Anterior cingulate cortex (tissue), 58 donors: Measurements from ENCODE around the gene ATG2A.

Experiments
- DNase-seq, 58 donors: peaks; one replicate each; lab custom pipeline; 2025; lab: John Stamatoyannopoulos, UW

Gene ATG2A

DNA sequence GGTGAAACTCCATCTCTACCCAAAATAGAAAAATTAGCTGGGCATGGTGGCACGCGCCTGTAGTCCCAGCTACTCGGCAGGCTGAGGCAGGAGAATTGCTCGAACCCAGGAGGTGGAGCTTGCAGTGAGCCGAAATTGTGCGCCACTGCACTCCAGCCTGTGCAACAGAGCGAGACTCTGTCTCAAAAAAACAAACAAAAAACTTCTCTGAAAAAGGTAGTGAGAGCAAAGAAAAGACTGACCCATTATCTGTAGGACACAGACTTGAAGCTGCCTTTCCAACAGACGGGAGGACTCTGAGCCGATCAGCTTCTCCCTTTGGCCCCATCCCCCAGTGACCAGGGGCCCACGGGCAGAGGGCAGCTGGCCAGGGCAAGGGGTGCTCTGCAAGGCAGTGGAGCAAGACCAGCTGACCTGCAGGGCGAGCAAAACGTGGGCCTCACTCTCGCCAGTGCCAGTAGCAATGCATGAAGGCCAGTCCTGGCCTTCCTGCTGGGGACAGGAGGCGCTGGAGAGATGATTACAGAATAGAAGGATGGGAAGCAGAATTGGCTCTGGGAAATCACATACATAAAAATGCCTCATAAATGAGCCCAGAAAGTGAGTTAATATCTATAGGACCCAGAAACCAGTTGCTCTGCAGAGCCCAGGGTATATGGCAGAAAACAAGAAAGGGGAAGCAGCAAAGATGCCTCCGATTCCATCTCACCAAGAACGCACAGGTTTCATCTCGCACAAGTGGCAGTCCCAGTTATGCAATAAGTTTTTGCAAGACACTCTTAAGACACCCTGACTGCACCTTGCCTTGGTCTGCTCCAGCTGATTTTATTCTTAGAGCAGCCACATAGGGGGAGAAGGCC is 41.4 kb downstream of the ATG2A start:
- DNase-seq, result peak in 4 of 58 donors; percentile 20 to 45 (median 24)

DNA sequence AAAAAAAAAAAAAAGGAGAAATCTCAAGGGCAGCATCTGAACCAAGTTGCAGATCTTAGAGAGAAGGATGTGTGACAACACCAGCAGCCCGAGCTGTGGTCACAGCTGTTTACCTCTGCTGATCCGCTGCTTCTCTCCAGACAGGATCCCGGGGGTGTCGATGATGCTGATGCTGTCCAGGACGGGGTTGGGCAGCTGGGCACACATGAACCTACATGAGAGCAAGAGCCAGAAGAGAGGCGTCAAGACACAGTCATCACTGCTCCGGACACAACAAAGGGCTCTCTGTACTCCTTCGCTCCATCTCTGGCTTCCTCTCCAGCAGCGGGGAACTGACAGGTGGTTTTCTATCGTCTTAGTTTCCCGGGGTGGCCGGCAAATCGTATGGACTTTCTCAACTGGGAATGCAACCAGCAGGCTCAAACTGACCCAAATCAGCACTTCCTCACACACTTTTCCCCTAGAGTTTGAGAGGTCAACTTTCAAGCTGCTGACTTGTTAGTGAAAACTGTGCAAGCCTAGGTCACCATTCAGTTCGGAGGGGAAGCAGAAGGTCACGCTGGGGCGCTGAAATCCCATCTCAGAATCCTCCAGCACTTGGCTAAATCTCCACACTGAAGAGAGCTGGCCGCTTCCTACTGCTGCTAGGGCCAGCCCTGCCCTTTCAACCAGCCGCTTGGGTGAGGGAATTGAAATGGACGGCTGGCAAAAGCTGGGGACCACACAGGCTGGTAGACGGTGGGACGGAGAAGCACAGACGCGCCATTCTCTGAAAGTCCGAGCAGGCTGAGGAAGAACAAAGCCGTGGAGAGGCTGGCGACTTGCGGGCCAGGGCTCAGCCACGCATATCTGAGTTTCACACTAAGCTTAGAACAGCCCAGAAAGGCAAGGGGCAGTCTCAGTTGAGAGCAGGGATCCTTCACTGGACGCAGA is 42.4 kb downstream of the ATG2A start:
- DNase-seq, result peak in 45 of 58 donors; percentile 17 to 84 (median 49)

DNA sequence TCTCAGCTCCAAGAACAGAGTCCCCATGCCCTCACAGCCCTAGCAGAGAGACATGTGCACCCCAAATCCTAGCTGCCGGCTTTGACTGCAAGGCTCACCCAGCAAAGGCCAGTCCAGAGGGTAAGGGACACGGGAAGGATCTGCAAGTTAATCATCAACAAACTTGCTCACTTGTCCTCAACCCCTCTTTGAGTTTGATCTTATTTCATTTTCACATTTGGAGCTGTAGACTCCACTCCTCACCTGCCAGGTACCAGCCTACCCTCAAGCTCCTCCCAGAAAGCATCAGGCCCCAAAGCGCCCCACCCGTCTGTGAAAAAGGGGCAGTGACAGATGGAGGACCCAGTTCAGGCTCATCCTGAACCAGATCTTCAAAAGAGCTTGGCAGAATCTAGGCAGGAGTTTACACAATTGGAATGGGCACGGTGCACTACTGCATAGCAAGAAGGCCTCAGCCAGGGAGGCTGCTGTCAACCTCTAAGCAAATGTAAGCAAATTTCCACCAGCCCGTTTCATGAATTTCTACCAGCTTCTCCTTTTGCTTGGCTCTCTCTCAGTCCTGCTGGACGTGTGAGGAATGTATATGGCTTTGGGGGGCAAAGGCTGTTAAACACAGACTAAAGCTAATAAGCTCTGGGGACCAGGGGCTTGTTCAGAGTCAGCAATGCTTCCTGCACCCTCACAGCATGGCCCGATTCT is 44.1 kb downstream of the ATG2A start:
- DNase-seq, result no peak

DNA sequence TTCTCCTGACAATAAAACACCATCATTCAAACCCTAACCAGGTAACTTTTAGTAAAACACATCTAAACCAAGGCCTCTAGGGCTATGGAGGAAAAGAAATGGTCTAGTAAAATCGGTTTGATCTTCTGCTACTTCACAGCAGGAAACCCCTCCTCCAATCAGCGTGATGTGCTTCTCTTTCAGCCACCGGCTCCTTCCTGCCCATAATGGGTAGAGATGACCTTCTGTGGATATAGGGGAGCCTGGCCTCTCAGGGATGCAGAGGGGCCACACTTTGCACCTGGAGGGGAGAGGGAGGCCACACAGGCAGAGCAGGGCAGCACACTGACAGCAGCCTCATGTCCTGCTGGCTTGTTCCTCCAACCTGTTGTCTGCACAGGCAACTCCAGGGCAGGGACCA is 45.5 kb downstream of the ATG2A start:
- DNase-seq, result no peak

DNA sequence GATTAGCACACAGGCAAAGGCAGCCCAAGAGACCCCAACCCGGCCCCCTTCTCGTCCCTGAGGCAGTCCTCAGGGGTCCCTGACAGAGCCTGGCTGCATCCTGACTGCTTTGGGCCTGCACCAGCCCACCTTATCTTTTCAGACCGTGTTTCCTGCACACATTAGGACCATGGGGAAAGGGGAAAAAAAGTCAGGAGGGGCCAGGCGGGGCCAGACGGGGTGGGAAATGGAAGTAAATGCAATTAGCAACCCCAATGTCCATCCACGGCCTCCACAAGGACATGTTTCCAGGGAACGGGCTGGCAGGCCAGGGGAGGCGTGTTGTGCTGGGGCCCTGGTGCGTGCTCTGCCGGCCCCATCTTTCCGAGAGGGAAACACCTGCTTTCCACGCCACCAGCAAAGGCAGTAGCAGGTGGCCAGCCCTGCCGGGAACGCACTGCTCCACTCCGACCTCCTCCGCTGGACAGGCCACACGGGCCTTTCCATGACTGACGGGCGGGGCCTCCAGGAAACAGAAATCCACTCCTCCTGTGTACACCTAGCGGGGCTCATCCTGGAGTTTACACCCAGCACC is 46.0 kb downstream of the ATG2A start:
- no peak for DNase-seq

DNA sequence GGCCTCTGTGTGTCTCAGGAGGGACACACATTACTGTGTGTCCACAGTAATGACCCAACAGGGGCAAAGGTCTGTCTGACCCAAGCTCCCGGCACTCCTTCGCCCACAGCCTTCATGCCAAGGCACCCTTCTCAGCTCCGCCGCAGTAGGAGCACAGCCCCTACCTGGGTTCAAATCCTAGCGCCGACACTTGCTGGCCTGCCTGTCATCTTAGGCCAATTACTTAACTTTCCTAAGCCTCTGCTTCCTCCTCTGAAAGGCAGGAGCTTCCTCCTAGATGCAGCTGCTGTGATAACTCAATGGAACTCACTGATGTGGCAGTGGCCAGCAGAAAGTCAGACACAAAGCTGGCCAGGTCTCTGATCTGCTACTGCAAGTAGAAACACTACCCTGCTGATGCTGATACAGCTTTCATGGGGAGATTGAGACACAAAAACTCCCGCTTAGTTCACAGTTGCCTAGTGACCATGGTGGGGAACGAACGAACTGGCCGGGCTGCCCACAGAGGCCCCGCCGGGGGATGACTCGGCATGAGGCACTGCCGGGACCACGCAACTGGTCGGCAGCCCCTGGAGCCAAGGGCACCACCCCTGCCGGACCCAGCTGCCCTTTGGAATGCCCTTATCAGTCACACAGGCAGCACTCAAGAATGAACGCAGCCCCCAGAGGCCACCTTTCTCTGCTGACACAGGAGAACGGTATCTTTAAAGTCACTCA is 46.7 kb downstream of the ATG2A start:
- no peak for DNase-seq

DNA sequence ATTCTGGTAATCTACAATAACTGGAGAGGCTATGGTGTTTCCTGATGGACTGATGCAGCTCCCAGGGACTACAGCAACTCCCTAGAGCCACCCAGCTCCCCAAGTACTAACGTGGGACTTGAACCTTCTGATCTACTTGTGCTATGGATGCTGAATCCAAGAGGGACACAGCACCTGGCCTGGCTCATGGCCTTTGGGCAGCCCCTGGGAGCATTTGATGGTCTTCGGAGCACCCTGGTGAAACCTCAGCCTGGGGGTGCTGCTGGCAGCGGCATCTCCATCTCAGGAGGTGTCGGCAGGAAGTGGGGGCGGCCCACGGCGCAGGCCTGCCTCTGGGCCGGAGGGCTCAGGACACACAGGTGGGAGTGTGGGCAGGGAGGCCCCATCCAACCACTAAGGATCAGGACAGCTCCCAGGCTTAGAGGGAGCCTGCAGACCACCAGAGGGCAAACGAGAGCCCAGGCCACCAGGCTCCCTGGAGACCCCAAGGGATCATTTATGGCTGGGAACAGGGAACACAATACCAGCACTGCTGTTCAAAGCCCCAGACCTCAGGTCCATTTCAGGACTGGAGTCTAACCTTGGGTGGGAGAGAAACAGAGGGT is 47.3 kb downstream of the ATG2A start:
- DNase-seq, result no peak

DNA sequence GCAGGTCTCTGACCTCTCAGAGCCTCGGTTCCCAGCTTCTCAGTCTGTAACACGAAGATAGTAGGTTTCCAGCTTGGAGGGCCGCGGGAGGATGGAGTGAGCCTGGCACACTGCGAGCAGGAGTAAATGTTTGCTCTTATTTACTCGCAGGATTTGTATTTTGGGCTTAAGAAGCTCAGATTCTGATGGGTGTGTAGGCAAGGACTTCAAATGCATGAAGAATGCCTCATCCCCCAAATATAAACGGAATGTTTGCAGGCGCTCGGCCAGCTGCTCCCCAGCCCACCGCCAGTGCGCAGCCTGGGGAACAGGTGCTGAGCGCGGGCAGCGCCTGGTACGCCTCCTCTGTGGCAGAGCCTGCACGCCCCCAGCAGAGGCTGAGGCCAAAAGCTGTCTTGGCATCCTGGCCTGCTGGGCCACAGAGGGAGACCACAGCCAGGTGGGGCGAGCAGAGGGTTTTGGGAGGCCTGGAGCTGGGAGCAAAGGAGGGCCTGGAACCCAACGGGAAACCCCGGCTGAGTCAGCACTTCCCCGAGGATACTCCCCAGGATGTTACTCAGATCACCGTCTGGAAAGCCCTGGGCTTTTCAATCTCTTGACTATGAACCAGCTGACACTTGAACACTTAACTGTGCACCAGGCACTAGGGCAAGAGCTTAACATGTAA is 48.0 kb downstream of the ATG2A start:
- peak in 21 of 58 donors; percentile 5 to 72 (median 38) for DNase-seq

DNA sequence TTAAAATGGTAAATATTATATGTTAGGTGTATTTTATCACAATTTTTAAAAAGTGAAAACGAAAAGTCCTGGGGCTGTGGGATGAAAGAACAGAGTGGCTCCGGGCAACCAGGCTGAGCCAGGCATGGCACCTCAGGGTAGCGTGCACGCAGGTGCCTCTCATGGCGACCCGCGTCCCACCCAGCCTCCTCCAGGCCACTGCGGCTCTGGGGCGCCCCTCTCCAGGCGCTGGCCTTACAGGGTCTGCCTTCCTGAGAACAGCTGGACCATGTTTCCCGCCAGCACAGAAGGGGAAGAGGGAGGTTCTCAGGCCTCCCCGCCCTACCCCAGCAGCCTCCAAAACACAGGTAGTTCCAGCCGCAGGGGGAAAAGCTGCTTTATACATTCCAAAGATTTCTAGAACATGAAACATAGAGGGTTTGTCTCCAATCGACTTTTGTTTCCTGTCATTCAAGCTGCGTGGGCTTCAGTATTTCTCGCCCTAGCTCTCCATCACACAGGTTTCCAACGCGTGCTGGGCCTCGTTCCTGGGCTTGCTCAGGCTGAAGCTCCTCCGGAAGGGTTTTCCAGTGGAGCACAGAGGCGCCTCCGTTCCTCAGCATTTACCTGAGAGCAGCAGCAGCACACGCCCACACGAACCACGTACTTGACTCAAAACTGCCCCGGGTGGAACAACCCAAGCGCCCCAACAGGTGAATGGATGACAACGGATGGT is 49.1 kb downstream of the ATG2A start:
- DNase-seq, result no peak

DNA sequence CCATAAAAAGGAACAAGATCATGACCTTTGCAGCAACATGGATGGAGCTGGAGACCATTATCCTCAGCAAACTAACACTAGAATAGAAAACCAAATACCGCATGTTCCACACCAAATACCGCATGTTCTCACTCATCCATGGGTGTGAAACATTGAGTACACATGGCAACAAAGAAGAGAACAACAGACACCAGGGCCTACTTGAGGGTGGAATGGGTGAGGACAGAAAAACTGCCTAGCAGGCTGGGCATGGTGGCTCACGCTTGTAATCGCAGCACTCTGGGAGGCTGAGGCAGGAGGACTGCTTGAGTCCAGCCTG is 50.9 kb downstream of the ATG2A start:
- no peak for DNase-seq

DNA sequence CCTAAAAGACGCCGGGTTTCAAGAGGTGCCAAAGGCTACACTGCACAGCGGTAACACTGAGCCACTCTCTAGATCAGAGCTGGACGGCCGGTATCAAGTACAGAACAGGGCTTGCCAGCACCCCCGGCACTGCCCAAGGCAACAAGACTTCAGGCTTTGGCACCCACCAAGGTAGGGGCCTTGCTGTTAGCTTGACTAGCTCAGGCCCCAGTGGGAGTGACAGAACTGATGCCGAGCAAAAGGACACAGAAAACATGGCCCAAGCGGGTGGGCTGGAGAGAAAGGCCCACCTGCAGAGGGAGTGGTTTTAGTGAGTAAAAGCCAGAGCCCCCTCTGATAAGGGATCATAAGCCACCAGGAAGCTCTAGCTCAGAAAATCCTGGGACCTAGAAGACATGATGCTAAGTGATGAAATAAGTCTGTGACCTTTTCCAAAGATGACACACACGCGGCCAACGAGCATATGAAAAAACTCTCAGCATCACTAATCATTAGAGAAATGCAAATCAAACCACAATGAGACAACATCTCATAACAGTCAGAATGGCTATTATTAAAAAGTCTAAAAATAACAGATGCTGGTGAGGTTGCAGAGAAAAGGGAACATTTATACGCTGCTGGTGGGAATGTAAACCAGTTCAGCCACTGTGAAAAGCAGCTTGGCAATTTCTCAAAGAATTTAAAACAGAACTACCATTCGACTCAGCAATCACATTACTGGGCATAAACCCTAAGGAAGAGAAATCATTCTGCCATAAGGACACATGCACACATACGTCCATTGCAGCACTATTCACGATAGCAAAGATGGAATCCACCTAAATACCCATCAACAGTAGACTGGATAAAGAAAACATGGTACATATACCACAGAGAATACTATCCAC is 51.5 kb downstream of the ATG2A start:
- DNase-seq, result no peak

DNA sequence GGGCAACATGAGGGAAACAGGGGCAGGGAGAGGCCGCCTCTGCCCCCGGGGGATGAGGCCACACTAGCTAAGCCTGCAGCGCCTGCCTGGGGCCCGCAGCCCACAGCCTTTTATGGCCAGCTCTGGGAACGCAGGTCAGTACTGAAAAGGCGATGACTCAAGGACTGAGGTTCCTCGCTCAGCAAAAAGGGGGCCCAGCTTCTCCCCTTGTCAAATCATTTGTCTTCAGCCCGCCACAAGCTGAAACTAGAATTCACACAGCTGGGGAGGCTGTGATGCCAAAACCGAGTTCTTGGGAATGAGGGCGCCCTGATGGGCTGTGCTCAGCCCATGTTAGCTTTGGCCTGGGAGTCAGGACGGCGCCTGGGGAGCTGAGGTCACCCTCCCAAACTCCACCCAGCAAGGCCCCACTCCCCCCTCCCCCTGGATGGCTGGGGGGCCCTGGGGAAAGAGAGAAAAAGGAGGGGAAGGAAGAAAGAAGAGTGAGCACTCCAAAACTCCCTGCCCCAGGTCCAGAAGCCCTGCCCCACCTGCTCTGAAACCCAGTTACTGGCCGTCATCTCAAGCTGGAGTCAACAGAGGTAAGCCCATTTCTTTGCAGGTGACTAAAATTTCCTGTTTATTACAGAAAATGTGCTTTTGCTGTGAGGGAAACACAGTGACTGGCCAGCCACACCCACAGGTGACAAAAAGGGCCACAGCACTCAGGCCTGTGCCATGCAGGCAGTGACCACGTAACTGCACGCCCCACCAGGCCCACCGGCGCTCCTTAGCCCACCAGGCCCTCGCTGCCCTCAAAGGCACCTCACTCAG is 52.3 kb downstream of the ATG2A start:
- DNase-seq, result peak in 7 of 58 donors; percentile 16 to 57 (median 32)

DNA sequence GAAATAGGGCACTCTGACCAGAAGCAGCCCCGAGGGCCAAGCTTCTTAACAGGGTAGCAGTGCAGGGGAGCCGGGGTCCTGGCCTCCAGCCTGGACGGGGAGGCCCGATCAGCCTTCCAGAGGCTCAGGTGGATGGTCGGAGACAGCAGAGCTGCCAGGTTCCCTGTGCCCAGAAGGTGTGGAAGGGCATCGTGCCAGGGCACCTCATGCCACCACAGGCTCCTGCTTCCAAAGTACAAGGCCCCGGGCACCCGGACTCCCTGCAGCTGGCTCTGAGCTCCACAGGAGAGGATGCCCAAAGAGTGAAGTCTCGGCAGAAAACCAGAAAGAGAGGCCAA is 52.9 kb downstream of the ATG2A start:
- DNase-seq, result no peak

DNA sequence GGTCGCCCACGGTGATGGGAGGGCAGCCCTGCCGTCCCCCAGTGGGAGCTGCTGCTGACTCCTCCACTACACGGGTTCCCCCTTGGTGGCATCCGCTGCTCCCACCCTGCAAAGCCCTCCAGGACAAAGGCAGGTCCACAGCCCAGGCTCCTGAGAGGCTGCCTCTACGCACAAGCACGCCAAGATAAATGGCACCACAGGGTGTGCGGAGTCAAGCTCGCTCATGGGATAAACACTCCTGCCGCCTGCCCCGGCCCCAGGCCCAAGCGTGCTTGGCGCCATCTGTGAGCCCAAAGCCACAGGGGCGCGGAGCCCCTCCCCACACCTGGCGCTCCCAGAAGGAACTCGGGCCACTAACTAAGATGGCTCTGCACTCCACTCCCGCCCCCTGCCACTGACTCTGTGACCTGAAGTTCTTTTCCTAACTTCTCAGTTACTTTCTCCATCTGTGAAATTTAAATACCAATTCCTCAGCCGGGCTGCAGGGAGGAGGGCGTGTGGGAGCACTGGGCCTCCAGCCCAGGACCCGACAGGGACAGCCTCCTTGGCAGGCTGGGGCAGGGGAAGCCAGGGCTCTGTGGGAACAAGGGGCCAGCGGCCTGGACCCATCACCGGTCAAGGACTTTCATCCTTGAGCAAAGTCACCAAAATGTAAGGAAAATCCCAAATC is 53.5 kb downstream of the ATG2A start:
- DNase-seq, result peak in 18 of 58 donors; percentile 12 to 50 (median 27)

DNA sequence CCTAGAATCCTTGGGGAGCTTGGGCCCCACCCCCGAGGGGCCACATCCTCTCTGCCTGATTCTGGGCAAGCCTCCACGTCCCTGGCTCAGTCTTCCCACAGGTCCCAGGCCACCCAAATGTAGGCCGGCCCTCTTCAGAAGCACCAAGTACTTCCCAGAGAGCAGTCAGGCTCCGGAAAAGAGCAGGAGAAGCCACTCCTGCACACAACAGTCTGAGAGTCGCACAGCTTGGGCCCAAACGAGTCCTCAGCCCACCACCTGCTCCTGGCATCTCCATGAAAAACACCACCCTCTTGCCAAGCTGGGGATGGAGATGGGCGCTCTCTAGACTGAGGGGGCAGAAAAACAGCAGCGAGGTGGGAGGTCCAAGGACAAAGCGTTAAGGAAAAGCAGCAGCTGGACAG is 54.0 kb downstream of the ATG2A start:
- peak in 1 of 58 donors; percentile 6 for DNase-seq
